GM20431 (cell line): ENCODE data around the gene MAT1A.
"Not testable (repeated sequence)": the region's sequence is repeated elsewhere in the genome, so short reads cannot be mapped to it uniquely, and the experiment has no call there.

Experiments
- in situ Hi-C: fragments of 300-500 bp; cut with MseI, MboI; formaldehyde crosslinking; loops from one replicate; pipeline ENCODE4 v1.15.0; 2020; ENCODE audit warnings: low sequenced_read_pairs; ENCODE audit not compliant: unreplicated experiment

Gene MAT1A

GRCh38 chr10:80268266-80268665 is 21.2 kb downstream of the MAT1A start:
- in situ Hi-C loops: no loop called here

- in situ Hi-C loops: no loop called here
These were observed 23.0 kb downstream of the MAT1A start for GRCh38 chr10:80266513-80266863.

GRCh38 chr10:80265740-80266512 is 23.5 kb downstream of the MAT1A start:
- in situ Hi-C loops: no loop called here

GRCh38 chr10:80264081-80265056 is 25.1 kb downstream of the MAT1A start:
- in situ Hi-C loops: no loop called here

- in situ Hi-C loops: no loop called here
These were observed 28.0 kb downstream of the MAT1A start for GRCh38 chr10:80261316-80262030.

GRCh38 chr10:80260295-80261243 is 28.9 kb downstream of the MAT1A start:
- in situ Hi-C loops: no loop called here

- in situ Hi-C loops: no loop called here
These were observed 30.0 kb downstream of the MAT1A start for GRCh38 chr10:80259405-80259871.

GRCh38 chr10:80256798-80257197 is 32.7 kb downstream of the MAT1A start:
- in situ Hi-C loops: not testable (repeated sequence)

- in situ Hi-C loops: not testable (repeated sequence)
These were observed 34.7 kb downstream of the MAT1A start for GRCh38 chr10:80254726-80255125.

GRCh38 chr10:80253963-80254271 is 35.5 kb downstream of the MAT1A start:
- in situ Hi-C loops: not testable (repeated sequence)

GRCh38 chr10:80253266-80253962 is 36.0 kb downstream of the MAT1A start:
- in situ Hi-C loops: no loop called here

GRCh38 chr10:80252296-80252887 is 37.1 kb downstream of the MAT1A start:
- in situ Hi-C loops: no loop called here

- in situ Hi-C loops: not testable (repeated sequence)
These were observed 37.7 kb downstream of the MAT1A start for GRCh38 chr10:80251703-80252280.

- in situ Hi-C loops: not testable (repeated sequence)
These were observed 39.1 kb downstream of the MAT1A start for GRCh38 chr10:80250399-80250798.

GRCh38 chr10:80249906-80250305 is 39.6 kb downstream of the MAT1A start:
- in situ Hi-C loops: not testable (repeated sequence)

GRCh38 chr10:80247611-80248010 is 41.8 kb downstream of the MAT1A start:
- in situ Hi-C loops: not testable (repeated sequence)

- in situ Hi-C loops: not testable (repeated sequence)
These were observed 45.1 kb downstream of the MAT1A start for GRCh38 chr10:80244371-80244770.

- in situ Hi-C loops: not testable (repeated sequence)
These were observed 47.1 kb downstream of the MAT1A start for GRCh38 chr10:80242341-80242740.
